H7 (cell line): ENCODE measurements around the gene OOSP4B. TPM values are rescaled to one million over a fixed set of nuclear protein-coding genes. Genes with fewer than 3 reads are reported as not detected.
"Not testable (repeated sequence)": the region's sequence is repeated elsewhere in the genome, so short reads cannot be mapped to it uniquely, and the experiment has no call there.

Experiments
- DNase-seq: peaks from one replicate; pipeline ENCODE4 v3.0.0; 2012
- H3K27me3 ChIP-seq: 2 replicates; pipeline ENCODE4 v1.6.0; 2011; ENCODE audit warnings: mild to moderate bottlenecking, low read length; ENCODE audit not compliant: control insufficient read depth, insufficient read depth
- H3K36me3 ChIP-seq: replicated peaks from 2 replicates; pipeline ENCODE4 v1.5.1; 2011; ENCODE audit warnings: low read length; ENCODE audit not compliant: control insufficient read depth, insufficient read depth
- H3K4me3 ChIP-seq: 2 replicates; pipeline ENCODE4 v1.5.1; 2011; ENCODE audit warnings: low read depth, mild to moderate bottlenecking, control low read depth, low read length, moderate library complexity; ENCODE audit not compliant: insufficient read depth
- total RNA-seq: library from RNA; depleted of rRNA; stranded (reverse); fragments of >200 nt; shearing (Covaris generic); gene quantifications from 2 replicates; pipeline ENCODE4 v1.2.3, GENCODE V29; 2014

The OOSP4B gene
- total RNA-seq, 1 experiment from 2014 or later, result not detected

GRCh38 chr11:60020376-60020775 lies 3.4 kb downstream of the OOSP4B start:
- DNase-seq, result not testable (repeated sequence)

DNA sequence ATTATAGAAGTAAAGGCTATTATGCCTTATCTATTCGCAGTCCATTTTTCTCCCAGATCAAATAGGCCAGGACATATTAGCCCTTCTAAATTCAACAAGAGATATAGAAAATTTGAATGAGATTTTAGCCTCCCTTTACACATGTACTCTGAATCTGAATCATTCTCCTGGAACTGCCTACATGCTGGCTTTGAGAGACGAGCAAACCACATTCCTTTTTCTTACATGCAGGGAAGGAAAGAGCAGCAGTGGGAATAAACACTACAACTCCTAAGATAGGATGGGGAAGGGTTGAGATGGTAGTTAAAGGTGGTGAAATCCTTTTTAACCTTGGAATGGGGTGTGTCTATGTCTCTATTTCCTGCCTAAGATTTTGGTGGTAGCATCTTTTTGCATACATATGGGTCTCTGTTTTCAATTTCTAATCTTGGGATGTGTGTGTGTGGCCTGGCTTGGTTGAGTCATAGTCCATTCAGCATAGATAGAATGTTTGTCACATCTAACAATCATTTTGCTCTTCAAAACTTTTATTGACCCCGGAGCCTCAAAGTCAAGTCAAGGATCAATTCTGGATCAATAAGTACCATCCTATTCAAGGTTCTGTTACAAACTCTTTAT lies 12.1 kb downstream of the OOSP4B start:
- no peaks in the 10 kb centered on the region for H3K27me3 ChIP-seq
- no peak overlapping the region for H3K4me3 ChIP-seq
- H3K36me3 ChIP-seq, result no peaks in the 10 kb centered on the region
- DNase-seq, result no peak

More at GRCh38 chr11:60020376-60020775, 3.4 kb downstream of the OOSP4B start:
- H3K4me3 ChIP-seq, H3K27me3 ChIP-seq, H3K36me3 ChIP-seq: not testable (repeated sequence)

DNA sequence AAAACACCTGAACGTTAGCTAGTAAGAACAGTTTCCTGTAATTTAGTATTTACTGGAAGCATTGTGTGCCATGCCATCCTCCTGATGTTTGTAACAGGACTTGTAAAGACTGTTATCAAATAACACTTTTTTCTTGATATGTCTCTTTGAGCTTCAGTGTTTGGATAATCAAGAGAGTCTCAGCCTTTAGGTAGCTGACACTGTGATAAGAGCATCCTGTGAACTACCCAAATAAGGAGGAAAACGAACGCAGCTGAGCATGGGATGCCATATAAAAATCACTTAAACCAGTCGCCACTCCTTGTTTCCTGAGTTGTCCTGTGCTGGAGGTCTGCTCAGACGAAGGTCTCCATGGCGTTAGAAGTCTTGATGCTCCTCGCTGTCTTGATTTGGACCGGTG lies 23.1 kb downstream of the OOSP4B start, which contains the start of gene OOSP2:
OOSP2 (plus strand) TSS at position 301 of the 400 bp plus-strand sequence; CDS start at position 352, 51 bp downstream.
- Histone ChIP-seq H3K27me3 (no peaks in the 10 kb centered on the region), H3K4me3 (no peak within 1 kb of the TSS), H3K36me3 (no peaks in the 10 kb centered on the region)
- DNase-seq, result no peak

DNA sequence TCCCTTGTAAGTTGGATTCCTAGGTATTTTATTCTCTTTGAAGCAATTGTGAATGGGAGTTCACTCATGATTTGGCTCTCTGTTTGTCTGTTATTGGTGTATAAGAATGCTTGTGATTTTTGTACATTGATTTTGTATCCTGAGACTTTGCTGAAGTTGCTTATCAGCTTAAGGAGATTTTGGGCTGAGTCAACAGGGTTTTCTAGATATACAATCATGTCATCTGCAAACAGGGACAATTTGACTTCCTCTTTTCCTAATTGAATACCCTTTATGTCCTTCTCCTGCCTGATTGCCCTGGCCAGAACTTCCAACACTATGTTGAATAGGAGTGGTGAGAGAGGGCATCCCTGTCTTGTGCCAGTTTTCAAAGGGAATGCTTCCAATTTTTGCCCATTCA lies 33.4 kb downstream of the OOSP4B start:
- H3K4me3 ChIP-seq, H3K27me3 ChIP-seq, H3K36me3 ChIP-seq, DNase-seq: not testable (repeated sequence)

- not testable (repeated sequence) for H3K27me3 ChIP-seq, H3K36me3 ChIP-seq
Measured at GRCh38 chr11:60050839-60051238, 33.9 kb downstream of the OOSP4B start.

DNA sequence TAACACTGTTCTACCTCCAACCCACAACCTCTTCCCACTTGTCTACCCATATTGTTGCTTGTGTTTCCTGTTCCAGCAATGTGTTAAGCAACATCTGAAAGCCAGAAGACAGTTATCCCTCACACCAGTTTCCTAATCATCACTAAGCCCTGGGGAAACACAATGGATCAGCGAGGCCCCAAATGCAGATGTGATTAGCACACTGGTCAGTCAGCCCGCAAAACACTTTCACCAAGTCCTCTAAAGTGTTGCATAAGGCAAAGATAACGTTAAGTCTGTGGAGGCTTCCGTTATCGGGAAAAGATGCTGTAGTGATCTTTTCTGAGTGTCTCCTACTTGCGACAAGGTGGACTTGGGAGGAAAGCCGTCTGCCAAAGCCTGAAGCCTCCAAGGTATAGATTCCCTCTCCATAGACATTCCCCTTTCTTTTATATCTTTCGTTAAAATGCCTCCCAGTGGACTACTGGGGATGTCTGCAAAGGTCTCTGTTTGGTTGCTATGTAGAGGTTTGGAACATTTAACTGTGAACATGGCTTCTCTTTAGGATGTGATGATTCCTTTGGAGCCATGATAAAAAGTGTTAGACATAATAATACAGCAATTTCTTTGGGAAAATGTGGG lies 39.5 kb downstream of the OOSP4B start, which contains the start of gene MS4A3:
MS4A3 (plus strand) TSS at position 317 of the 621 bp plus-strand sequence. CDS start 4,496 bp downstream, outside the sequence.
- Histone ChIP-seq H3K27me3 (no peaks in the 10 kb centered on the region), H3K4me3 (no peak within 1 kb of the TSS), H3K36me3 (no peaks in the 10 kb centered on the region)
- DNase-seq, result no peak

More at GRCh38 chr11:60050839-60051238, 33.9 kb downstream of the OOSP4B start:
- DNase-seq, H3K4me3 ChIP-seq: not testable (repeated sequence)

GRCh38 chr11:60059052-60059451 lies 42.1 kb downstream of the OOSP4B start:
- no peak for DNase-seq
- no peaks in the 10 kb centered on the region for H3K27me3 ChIP-seq
- no peaks in the 10 kb centered on the region for H3K36me3 ChIP-seq
- no peak overlapping the region for H3K4me3 ChIP-seq

DNA sequence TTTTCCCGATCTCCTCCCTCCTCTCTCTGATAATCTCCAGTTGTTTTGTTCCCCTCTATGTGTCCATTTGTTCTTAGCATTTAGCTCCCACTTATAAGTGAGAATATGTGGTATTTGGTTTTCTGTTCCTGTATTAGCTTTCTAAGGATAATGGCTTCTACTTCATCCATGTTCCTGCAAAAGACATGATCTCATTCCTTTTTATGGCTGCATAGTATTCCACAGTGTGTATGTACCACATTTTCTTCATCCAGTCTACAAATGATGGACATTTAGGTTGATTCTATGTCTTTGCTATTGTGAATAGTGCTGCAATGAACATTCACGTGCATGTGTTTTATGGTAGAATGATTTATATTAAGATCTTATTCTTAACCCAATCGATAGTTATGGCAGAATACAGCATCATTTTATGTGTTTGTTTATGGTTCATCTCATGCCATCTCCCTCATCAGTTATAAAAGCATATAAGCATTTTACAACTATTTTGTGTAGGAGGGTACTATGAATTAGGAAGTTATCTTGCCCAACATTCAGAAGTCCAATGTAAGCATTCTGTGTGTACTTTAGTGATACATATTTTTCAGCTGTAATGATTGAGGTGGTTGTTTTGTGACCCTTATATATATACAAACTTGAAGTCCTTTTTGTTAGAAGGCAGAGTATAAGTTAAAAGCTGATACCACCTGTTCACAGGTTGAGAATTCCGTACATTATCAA lies 42.7 kb downstream of the OOSP4B start:
- no peaks in the 10 kb centered on the region for H3K27me3 ChIP-seq
- H3K36me3 ChIP-seq, result no peaks in the 10 kb centered on the region
- DNase-seq, result no peak
- H3K4me3 ChIP-seq, result no peak overlapping the region

DNA sequence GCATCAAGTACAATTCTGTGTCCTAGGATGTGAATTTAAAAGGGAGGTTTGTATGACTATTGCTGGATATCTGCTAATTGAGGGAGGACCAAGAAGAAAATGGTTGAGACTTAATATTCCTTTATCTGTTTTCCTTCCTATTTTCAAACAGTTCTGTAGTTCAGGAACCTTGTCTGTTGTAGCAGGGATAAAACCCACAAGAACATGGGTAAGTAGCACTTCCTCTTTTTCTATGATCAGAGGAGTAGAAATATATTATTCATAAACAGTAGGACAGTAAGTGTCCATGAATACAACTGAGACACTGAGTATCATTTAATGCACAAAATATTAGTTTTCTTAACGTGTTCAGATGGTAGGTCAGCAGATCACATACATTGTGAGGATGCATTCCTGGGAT lies 47.1 kb downstream of the OOSP4B start:
- Histone ChIP-seq H3K27me3 (no peaks in the 10 kb centered on the region), H3K4me3 (no peak overlapping the region), H3K36me3 (no peaks in the 10 kb centered on the region)
- no peak for DNase-seq

DNA sequence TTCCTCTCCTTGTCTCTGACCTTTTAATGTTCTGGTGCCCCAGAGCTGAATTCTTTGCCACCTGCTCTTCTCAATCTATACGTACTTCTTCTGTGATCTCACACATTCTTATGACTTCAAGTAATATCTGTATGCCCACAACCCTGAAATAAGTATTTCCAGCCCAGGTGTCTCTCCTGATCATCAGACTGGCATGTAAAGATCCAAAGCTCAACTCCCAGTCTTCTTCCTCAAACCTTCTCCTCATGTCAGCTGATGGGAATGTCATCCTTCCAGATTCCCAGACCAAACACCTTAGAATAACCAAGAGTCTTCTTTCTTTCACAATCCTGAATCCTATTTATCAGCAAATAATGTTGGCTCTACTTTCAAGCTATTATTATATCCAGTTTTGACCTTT lies 48.8 kb downstream of the OOSP4B start:
- Histone ChIP-seq H3K36me3 (no peaks in the 10 kb centered on the region), H3K27me3 (no peaks in the 10 kb centered on the region), H3K4me3 (no peak overlapping the region)
- no peak for DNase-seq

DNA sequence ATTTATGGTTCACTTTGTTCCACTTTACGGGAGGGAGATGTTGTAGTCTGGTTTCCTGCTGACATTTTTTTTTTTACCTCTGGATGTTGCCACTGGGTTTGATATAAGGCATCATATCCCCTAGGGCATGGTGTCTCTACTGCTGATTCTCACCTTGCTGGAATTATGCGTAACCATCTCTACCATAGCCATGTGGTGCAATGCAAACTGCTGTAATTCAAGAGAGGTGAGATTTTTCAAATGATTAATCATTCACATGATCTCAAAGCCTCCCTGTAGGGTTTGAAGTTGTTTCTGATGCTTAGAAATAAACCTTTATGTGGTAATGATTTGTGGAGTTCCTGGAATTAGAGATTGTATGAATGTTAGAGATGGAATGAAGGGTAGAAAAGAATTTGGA lies 52.5 kb downstream of the OOSP4B start:
- no peak for DNase-seq
- Histone ChIP-seq H3K27me3 (no peaks in the 10 kb centered on the region), H3K36me3 (no peaks in the 10 kb centered on the region), H3K4me3 (no peak overlapping the region)

GRCh38 chr11:60071644-60072043 lies 54.7 kb downstream of the OOSP4B start:
- not testable (repeated sequence) for H3K4me3 ChIP-seq, H3K27me3 ChIP-seq, DNase-seq, H3K36me3 ChIP-seq

DNA sequence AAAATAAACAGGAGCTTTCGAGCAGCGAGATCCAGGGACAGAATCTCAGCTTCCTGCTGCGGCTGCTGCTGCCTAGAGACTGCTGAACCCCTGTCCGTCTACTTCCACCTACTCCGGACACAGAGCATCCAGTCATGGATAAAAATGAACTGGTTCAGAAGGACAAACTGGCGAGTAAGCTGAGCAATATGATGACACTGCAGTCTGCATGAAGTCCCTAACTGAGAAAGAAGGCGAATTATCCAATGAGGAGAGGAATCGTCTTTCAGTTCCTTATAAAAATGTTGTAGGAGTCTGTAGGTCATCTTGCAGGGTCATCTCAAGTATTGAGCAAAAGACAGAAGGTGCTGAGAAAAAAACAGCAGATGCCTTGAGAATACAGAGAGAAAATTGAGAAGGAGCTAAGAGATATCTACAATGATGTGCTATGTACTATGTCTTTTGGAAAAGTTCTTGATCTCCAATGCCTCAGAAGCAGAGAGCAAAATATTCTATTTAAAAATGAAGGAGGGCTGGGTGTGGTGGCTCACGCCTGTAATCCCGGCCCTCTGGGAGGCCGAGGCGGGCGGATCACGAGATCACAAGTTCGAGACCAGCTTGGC lies 60.3 kb downstream of the OOSP4B start:
- no peak for DNase-seq
- Histone ChIP-seq H3K36me3 (no peaks in the 10 kb centered on the region), H3K4me3 (no peak overlapping the region), H3K27me3 (no peaks in the 10 kb centered on the region)

DNA sequence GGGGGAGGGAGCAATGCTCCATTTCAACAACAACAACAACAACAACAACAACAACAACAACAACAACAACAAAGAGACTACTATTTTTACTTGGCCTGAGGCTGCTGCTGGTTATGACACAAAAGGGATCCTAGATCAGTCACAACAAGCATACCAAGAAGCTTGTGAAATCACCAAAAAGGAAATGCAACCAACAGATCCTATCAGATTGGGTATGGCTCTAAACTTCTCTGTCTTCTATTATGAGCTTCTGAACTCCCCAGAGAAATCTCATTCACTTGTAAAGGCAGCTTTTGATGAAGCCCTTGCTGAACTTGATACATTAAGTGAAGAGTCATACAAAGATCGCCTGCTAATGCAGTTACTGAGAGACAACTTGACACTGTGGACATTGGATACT lies 61.0 kb downstream of the OOSP4B start:
- no peak for DNase-seq
- H3K36me3 ChIP-seq, result no peaks in the 10 kb centered on the region
- no peaks in the 10 kb centered on the region for H3K27me3 ChIP-seq
- no peak overlapping the region for H3K4me3 ChIP-seq
